HFF-Myc (cell line): ENCODE results near the gene CYP20A1.
"Not testable (repeated sequence)": the region's sequence is repeated elsewhere in the genome, so short reads cannot be mapped to it uniquely, and the experiment has no call there.

ENCODE experiments used
- DNase-seq: peaks from one replicate; pipeline ENCODE4 v3.0.0-alpha.2; 2011; ENCODE audit warnings: low read depth; ENCODE audit errors: extremely low read depth
- H3K4me3 ChIP-seq: replicated peaks from 2 replicates; pipeline ENCODE4 v1.5.1; 2011; ENCODE audit warnings: low read depth, mild to moderate bottlenecking, control low read depth, low read length
- CTCF ChIP-seq: IDR thresholded peaks from 2 replicates; pipeline ENCODE4 v1.5.1; 2012; ENCODE audit warnings: mild to moderate bottlenecking, low read depth, low read length, control low read depth; ENCODE audit errors: missing control alignments

Gene CYP20A1

GRCh38 chr2:203246646-203247045 lies 7.8 kb downstream of the CYP20A1 start:
- H3K4me3 ChIP-seq = no peak overlapping the region
- DNase-seq = no peak
- no peak for TF ChIP-seq CTCF

- TF ChIP-seq CTCF = no peak
- no peak for DNase-seq
- H3K4me3 ChIP-seq = no peak overlapping the region
Measured at GRCh38 chr2:203252818-203253217, 14.0 kb downstream of the CYP20A1 start.

GRCh38 chr2:203253422-203254095 lies 14.7 kb downstream of the CYP20A1 start:
- not testable (repeated sequence) for H3K4me3 ChIP-seq, DNase-seq

GRCh38 chr2:203261326-203262159 lies 22.7 kb downstream of the CYP20A1 start:
- DNase-seq = no peak
- no peak overlapping the region for H3K4me3 ChIP-seq
- TF ChIP-seq CTCF = no peak

- DNase-seq = no peak
- H3K4me3 ChIP-seq = no peak overlapping the region
- no peak for TF ChIP-seq CTCF
Measured at GRCh38 chr2:203279288-203279687, 40.5 kb downstream of the CYP20A1 start.

- DNase-seq = no peak
- H3K4me3 ChIP-seq = no peak overlapping the region
- no peak for TF ChIP-seq CTCF
Measured at GRCh38 chr2:203280428-203281064, 41.7 kb downstream of the CYP20A1 start.

- no peak for DNase-seq
- no peak for TF ChIP-seq CTCF
- no peak overlapping the region for H3K4me3 ChIP-seq
Measured at GRCh38 chr2:203282101-203282500, 43.3 kb downstream of the CYP20A1 start.
